Smooth muscle cell (in vitro differentiated cells): ENCODE measurements around the gene SLC9A9. TPM values are rescaled to one million over a fixed set of nuclear protein-coding genes. Genes with fewer than 3 reads are reported as not detected.

Experiments
- DNase-seq: peaks from one replicate; lab custom pipeline; 2025; ENCODE audit not compliant: unreplicated experiment; lab: John Stamatoyannopoulos, UW
- H2AFZ ChIP-seq: fragments of 200-600 bp; sonication (generic); 2 replicates; pipeline ENCODE4 v1.6.0; 2016; ENCODE audit warnings: antibody characterized with exemption, low read depth, mild to moderate bottlenecking
- H3F3A ChIP-seq: fragments of 200-600 bp; sonication (generic); 2 replicates; pipeline ENCODE4 v1.6.0; 2017; ENCODE audit warnings: antibody characterized with exemption, low read depth
- H3K27ac ChIP-seq: fragments of 200-600 bp; sonication (generic); 2 replicates; pipeline ENCODE4 v1.5.1; 2016; ENCODE audit warnings: low read depth, mild to moderate bottlenecking
- H3K27me3 ChIP-seq: fragments of 200-600 bp; sonication (generic); 2 replicates; pipeline ENCODE4 v1.6.1; 2016; ENCODE audit warnings: low read depth, mild to moderate bottlenecking
- H3K36me3 ChIP-seq: fragments of 200-600 bp; sonication (generic); 2 replicates; pipeline ENCODE4 v1.5.1; 2016; ENCODE audit warnings: low read depth
- H3K4me1 ChIP-seq: fragments of 200-600 bp; sonication (generic); 2 replicates; pipeline ENCODE4 v1.5.1; 2016; ENCODE audit warnings: low read depth
- H3K4me2 ChIP-seq: fragments of 200-600 bp; sonication (generic); 2 replicates; pipeline ENCODE4 v1.6.0; 2016; ENCODE audit warnings: mild to moderate bottlenecking
- H3K4me3 ChIP-seq: fragments of 200-600 bp; sonication (generic); 2 replicates; pipeline ENCODE4 v1.5.1; 2016; ENCODE audit warnings: mild to moderate bottlenecking
- H3K79me2 ChIP-seq: fragments of 200-600 bp; sonication (generic); 2 replicates; pipeline ENCODE4 v1.6.0; 2016; ENCODE audit warnings: low read depth, mild to moderate bottlenecking
- H3K9ac ChIP-seq: fragments of 200-600 bp; sonication (generic); 2 replicates; pipeline ENCODE4 v1.6.0; 2016; ENCODE audit warnings: low read depth
- H3K9me3 ChIP-seq: fragments of 200-600 bp; sonication (generic); replicated peaks from 2 replicates; pipeline ENCODE4 v1.5.1; 2016; ENCODE audit warnings: low read depth
- H4K20me1 ChIP-seq: fragments of 200-600 bp; sonication (generic); 2 replicates; pipeline ENCODE4 v1.6.0; 2016; ENCODE audit warnings: low read depth
- WGBS: methylation state at CpG from one replicate; pipeline ENCODE4 v1.1.7; 2016; ENCODE audit warnings: low lambda C conversion rate; 5-methylcytosine and 5-hydroxymethylcytosine counted together
- polyA plus RNA-seq: library from polyadenylated mRNA; unstranded; fragments of >200 nt; fragmentation: Nextera tagmentation; extraction: Ambion mirVana; gene quantifications from 2 replicates; pipeline ENCODE4 v1.2.1, GENCODE V29; 2016
- total RNA-seq: library from RNA; depleted of rRNA; stranded (reverse); fragments of >200 nt; gene quantifications from 2 replicates; pipeline ENCODE4 v1.2.3, GENCODE V29; 2014
- TF ChIP-seq, protein P1 (sequence below): fragments of 200-600 bp; sonication (generic); IDR thresholded peaks from 2 replicates; pipeline ENCODE4 v1.5.1; 2017; ENCODE audit warnings: borderline replicate concordance, mild to moderate bottlenecking, antibody characterized with exemption; ENCODE audit not compliant: insufficient read depth, poor library complexity, severe bottlenecking

Gene SLC9A9
- total and polyA plus RNA-seq, 2 experiments from 2014 or later, result 4.0 to 8.9 TPM

DNA sequence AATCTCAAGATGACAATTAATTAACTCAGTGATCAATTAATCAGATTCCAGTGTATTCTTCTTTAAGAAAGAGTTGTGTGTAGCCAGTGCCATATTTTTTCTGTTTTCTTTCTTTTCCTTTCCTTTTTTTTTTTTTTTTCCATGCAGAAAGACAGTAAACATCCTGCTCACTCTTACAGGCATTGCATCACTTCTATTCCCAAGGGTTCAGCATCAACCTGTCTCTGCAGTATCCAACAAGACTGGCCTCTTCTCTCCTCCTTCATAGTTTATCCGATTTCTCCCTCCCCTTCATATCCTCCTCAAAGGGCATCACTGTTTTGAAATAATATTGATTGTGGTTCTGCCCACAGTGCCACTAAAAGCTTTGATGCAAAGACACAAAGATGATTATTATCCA, 17.0 kb upstream of the SLC9A9 start:
- TF ChIP-seq, protein P1, sequence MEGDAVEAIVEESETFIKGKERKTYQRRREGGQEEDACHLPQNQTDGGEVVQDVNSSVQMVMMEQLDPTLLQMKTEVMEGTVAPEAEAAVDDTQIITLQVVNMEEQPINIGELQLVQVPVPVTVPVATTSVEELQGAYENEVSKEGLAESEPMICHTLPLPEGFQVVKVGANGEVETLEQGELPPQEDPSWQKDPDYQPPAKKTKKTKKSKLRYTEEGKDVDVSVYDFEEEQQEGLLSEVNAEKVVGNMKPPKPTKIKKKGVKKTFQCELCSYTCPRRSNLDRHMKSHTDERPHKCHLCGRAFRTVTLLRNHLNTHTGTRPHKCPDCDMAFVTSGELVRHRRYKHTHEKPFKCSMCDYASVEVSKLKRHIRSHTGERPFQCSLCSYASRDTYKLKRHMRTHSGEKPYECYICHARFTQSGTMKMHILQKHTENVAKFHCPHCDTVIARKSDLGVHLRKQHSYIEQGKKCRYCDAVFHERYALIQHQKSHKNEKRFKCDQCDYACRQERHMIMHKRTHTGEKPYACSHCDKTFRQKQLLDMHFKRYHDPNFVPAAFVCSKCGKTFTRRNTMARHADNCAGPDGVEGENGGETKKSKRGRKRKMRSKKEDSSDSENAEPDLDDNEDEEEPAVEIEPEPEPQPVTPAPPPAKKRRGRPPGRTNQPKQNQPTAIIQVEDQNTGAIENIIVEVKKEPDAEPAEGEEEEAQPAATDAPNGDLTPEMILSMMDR, result no peak
- no peak overlapping the region for H3K27ac ChIP-seq
- 96% methylated on average over 1 of the region's 1 CpG for WGBS
- H3K4me3 ChIP-seq, result no peak overlapping the region
- H2AFZ ChIP-seq, result no peak overlapping the region
- DNase-seq, result no peak
- no peaks in the 10 kb centered on the region for H3K9me3 ChIP-seq
- H3K79me2 ChIP-seq, result no peaks in the 10 kb centered on the region
- no peaks in the 10 kb centered on the region for H3K27me3 ChIP-seq
- H4K20me1 ChIP-seq, result no peaks in the 10 kb centered on the region
- H3K4me1 ChIP-seq, result no peaks in the 10 kb centered on the region
- no peak overlapping the region for H3K9ac ChIP-seq
- H3F3A ChIP-seq, result no peaks in the 10 kb centered on the region
- no peaks in the 10 kb centered on the region for H3K36me3 ChIP-seq
- no peak overlapping the region for H3K4me2 ChIP-seq

GRCh38 chr3:143859465-143860203, 11.4 kb upstream of the SLC9A9 start:
- WGBS, result 89% methylated on average over 3 of the region's 3 CpGs
- Histone ChIP-seq H4K20me1 (no peaks in the 10 kb centered on the region), H3K4me1 (no peaks in the 10 kb centered on the region), H3K79me2 (no peaks in the 10 kb centered on the region), H2AFZ (no peak overlapping the region), H3K4me2 (no peak overlapping the region), H3F3A (no peaks in the 10 kb centered on the region), H3K4me3 (no peak overlapping the region), H3K27me3 (no peaks in the 10 kb centered on the region), H3K9ac (no peak overlapping the region), H3K27ac (no peak overlapping the region), H3K36me3 (no peaks in the 10 kb centered on the region), H3K9me3 (no peaks in the 10 kb centered on the region)
- TF ChIP-seq, protein P1, result no peak
- no peak for DNase-seq

- Histone ChIP-seq H2AFZ (no peak overlapping the region), H4K20me1 (no peaks in the 10 kb centered on the region), H3K79me2 (no peaks in the 10 kb centered on the region), H3K36me3 (no peaks in the 10 kb centered on the region), H3K4me2 (no peak overlapping the region), H3K9me3 (no peaks in the 10 kb centered on the region), H3K27me3 (no peaks in the 10 kb centered on the region), H3K27ac (no peak overlapping the region), H3K4me1 (no peaks in the 10 kb centered on the region), H3F3A (no peaks in the 10 kb centered on the region), H3K4me3 (no peak overlapping the region), H3K9ac (no peak overlapping the region)
- 86% methylated on average over 9 of the region's 9 CpGs for WGBS
- no peak for DNase-seq
- TF ChIP-seq, protein P1, result no peak
These were observed 8.1 kb upstream of the SLC9A9 start for GRCh38 chr3:143856252-143856970.

GRCh38 chr3:143855183-143855582, 6.9 kb upstream of the SLC9A9 start:
- no peaks in the 10 kb centered on the region for H3K9me3 ChIP-seq
- H3K9ac ChIP-seq, result no peak overlapping the region
- no peak overlapping the region for H3K4me3 ChIP-seq
- TF ChIP-seq, protein P1, result no peak
- DNase-seq, result no peak
- H3K27ac ChIP-seq, result no peak overlapping the region
- no peaks in the 10 kb centered on the region for H3K27me3 ChIP-seq
- WGBS, result 90% methylated on average over 3 of the region's 3 CpGs
- H3K4me2 ChIP-seq, result no peak overlapping the region
- no peaks in the 10 kb centered on the region for H3K36me3 ChIP-seq
- no peaks in the 10 kb centered on the region for H3K79me2 ChIP-seq
- no peak overlapping the region for H2AFZ ChIP-seq
- no peaks in the 10 kb centered on the region for H4K20me1 ChIP-seq
- H3F3A ChIP-seq, result no peaks in the 10 kb centered on the region
- H3K4me1 ChIP-seq, result no peaks in the 10 kb centered on the region
